Ammon's horn (tissue), 1 donor: ENCODE data around the gene SARDH.
A peak's percentile ranks its signal among the peaks of the same experiment; 100 is the strongest.
"Not testable (repeated sequence)": the region's sequence is repeated elsewhere in the genome, so short reads cannot be mapped to it uniquely, and the experiment has no call there.

Experiments
- DNase-seq: peaks from one replicate; pipeline ENCODE4 v3.0.0-alpha.2; 2016; ENCODE audit warnings: low spot score

SARDH gene

DNA sequence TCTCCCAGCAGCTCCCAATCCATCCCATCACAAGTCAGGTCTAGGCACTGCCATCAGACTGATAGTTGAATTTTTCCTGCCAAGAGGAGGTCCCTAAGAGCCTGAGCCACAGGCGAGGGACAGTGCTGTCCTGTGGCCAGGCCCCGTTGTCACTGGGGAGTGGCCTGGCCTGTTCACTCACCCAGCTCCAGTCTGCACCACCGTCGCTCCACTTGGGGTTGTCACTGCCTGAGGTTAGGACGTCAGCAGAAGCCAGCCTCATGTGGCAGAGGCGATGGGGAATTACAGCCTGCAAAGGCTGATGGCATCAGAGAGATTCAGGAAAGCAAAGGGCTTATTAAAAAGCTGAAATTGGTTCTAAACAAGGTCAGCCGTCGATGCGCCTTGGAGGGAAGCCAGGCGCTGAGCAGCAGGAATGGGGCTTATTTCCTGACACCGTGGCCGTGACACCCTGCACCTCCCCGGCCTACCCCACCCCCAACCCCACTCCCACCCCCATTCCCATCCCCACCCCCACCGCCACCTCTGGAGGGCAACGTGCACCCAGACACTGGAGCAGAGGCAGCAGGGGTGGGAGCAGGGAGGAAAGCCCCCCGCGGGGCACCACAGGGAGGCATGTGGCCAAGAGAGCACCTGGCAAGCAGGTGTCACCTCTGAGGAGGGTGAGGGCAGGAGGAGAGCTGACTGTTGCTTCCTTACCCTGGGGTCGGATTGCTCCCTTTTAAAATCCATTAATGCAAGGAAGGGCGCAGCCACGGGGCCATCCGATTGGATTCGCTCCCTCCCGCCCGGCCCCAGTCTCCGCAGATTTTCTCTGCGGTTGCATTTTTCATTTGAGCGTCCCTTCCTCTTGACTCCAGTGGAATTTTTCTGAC is 105.1 kb downstream of the SARDH start:
- no peak for DNase-seq

- no peak for DNase-seq
These were observed 107.0 kb downstream of the SARDH start for GRCh38 chr9:133631111-133631510.

DNA sequence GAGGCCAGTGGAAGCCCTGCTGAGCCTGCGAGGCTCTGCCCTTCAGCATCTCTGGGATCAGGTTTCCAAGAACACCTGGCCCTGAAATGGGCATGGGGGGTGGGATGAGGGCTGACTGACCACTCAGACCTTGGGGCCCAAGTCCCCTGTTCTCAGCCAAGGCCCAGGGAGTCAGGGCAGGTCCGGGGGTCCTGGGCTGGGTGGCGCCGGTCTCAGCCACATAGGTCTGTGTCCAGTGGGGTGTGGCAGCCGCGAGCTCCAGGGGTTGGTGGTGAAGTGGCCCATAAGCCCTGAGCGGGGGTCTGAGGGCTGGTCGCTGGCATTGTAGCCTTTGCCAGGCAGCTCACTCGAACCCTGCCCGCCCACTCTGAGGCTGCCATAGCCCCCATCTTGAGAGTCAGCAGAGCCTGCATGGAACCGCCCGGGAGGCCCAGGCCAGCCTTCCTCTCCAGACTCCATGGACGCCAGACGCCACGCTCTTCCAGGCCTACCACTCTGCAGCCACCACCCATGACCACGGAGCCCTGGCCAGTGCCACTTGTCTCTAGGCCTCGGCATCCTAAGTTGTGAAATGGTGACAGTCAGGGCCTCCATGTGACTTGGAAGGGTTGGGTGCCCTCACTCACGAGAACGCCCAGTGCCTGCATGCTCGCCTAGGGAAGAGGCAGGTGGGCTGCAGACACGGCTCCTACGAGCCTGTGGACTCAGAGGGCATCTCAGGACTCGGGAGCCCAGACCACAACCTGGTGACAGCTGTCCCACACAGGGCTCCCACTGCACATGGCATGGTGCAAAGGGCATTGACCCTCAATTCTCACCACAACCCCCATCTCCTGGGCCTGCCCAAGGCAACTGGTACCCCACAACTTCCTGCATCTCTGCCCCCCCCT is 108.7 kb downstream of the SARDH start:
- DNase-seq, result no peak

GRCh38 chr9:133628766-133629165 is 109.4 kb downstream of the SARDH start:
- no peak for DNase-seq

DNA sequence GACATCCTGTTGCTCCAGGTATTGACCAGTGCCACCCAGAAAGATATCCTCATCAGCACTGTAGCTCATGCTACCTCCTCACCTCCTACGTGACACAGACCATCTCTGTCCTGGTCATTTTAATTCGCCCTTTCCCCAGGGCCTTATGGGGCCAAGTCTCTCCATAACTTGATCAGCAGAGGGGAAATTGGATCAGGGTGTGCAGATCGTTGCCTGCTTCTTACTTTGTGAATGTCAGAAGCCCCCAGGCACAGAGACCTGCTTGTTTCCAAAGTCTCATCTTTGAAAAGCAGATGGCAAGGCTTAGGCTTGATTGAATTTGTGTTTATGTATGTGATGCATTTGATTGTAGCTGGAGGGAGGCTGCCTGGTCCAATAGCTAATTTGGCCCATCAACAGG is 110.8 kb downstream of the SARDH start:
- no peak for DNase-seq

DNA sequence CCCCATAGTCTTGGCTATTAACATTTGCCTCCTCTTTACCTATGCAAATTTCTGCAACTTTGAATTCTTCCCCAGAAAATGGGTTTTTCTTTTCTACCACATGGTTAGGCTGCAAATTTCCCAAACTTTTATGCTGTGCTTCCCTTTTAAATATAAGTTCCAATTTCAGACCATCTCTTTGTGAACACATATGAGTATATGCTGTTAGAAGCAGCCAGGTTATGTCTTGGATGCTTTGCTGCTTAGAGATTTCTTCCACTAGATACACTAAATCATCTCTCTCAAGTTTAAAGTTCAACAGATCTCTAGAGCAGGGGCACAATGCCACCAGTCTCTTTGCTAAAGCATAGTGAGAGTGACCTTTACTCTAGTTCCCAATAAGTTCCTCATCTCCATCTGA is 112.1 kb downstream of the SARDH start:
- not testable (repeated sequence) for DNase-seq

DNA sequence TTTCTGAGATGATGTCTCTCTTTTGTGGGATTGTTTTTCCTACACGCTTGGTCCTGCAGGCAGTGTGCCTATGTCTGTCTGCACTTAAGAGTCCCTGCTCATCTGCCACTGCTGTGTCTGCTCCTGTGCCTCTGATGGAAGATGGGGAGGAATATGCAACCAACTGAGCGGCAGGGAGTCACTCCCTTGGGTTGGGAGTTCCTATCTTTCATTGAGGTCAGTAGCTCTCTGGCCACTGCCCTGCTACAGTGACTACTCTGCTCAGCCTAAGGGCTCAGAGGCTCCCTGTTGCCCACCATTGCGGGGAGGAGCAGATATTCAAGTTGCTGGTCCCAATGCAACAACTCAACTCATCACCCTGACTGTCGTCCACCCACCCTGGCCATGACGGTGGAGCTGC is 115.6 kb downstream of the SARDH start:
- DNase-seq, result no peak

GRCh38 chr9:133621725-133622267 is 116.4 kb downstream of the SARDH start:
- DNase-seq, result no peak

- DNase-seq, result peak; percentile 71
These were observed 118.4 kb downstream of the SARDH start for GRCh38 chr9:133619791-133620190.

DNA sequence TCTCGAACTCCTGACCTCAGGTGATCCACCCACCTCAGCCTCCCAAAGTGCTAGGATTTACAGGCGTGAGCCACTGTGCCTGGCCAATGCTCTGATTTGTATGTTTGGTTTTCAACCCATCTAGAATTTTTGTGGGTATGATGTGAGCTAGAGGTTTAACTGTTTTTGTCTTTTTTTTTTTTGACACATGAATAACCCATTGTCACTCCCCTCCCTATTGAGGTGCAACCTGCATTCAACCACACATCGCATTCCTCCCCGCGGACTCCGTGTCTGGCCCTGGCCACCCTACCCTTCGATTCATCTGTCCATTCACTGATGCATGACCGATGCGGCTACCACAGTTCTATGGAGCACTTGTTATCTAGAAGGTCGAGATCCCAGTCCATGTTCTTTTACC is 119.4 kb downstream of the SARDH start:
- DNase-seq, result no peak

- DNase-seq, result no peak
These were observed 121.3 kb downstream of the SARDH start for GRCh38 chr9:133616643-133617405.

- DNase-seq, result no peak
These were observed 122.5 kb downstream of the SARDH start for GRCh38 chr9:133615606-133616188.

DNA sequence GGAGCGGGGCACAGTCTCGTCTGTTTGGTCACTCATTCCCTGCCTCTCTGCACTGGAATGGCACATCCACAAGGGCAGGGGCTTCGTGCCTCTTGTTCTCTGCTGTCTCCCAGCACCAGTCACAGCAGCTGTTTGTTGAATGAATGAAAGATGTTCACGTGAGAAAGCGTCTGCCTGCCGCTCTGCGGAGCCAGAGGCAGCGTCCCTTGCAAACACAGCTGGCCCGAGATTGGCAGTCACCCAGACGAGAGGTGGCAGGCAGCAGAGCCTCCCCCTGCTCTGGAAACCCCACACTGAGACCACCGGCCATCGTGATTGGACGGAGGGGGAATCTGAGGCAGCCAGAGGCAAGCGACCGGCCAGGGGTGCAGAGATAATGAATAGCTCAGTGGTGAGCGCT is 123.0 kb downstream of the SARDH start:
- DNase-seq, result no peak

DNA sequence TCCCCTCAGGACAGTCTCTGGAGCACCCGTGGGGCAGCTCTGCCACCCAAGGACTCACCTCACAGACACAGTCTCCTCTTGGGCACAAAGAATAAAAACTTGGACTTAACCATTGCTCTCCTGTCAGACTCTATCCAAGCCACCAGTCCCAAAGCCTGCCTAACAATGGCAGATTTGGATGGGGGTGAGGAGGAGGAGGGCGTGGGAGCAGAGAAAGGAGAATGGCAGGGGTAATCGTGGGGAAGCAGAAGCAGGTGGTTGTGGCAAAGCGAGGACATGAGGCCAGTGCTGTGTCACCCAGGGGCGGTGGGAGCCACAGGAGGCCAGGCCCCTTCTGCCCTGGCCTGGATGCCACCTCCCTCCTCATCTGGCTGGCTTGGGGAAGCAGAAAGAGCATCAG is 123.5 kb downstream of the SARDH start:
- DNase-seq, result no peak

- DNase-seq, result no peak
These were observed 124.1 kb downstream of the SARDH start for GRCh38 chr9:133614056-133614455.
